ENCODE measurements around the gene GALNT6. TPM values are rescaled to one million over a fixed set of nuclear protein-coding genes. Genes with fewer than 3 reads are reported as not detected.

The GALNT6 gene
- total and polyA plus RNA-seq, 4 experiments from 2014 or later, result 1.7 to 9.2 (median 3.6) TPM

DNA sequence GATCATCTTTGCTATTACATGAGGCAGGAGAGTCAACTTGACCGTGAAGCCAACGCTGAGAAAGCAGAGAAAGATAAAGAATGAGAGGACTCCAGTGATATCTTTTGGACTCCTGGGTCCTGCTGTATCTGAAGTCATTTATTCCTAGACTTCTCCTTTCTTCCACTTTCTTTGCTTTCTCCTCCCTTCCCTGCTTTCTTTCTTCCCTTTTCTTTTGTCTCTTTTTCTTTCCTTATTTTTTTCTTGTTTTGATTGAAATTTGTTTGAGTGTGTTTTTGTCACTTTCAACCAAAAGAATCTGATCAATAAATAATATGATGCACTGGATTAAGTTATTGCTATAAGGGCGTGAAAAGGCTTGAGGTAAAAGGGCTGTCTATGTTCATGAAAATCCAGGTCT, 13.4 kb upstream of the GALNT6 start:
- no peaks in the 10 kb centered on the region for H3K9me3 Mint-ChIP-seq

GRCh38 chr12:51403681-51404136, 12.5 kb upstream of the GALNT6 start:
- POLR2A ChIA-PET (ENCODE audit: partially characterized antibody), result interaction anchor here (1.1 kb wide), 1 partner anchor 10 kb away, joined by 5 read pairs; no protein-coding TSS in a partner anchor

More for the DNA sequence above, 13.4 kb upstream of the GALNT6 start:
- H3K4me3 Mint-ChIP-seq, result peak overlapping the region in 1 of 8 donors; percentile 0
- no peaks in the 10 kb centered on the region for H3K4me1 Mint-ChIP-seq
- ChIA-PET POLR2A (ENCODE audit: partially characterized antibody) (no interaction called here), CTCF (ENCODE audit: partially characterized antibody) (no interaction called here)
- H3K36me3 ChIP-seq (ENCODE audit: insufficient read depth, low read length), result no peaks in the 10 kb centered on the region
- no peak for DNase-seq
- H3K36me3 Mint-ChIP-seq, result no peaks in the 10 kb centered on the region
- no peak overlapping the region for H3K4me3 ChIP-seq (ENCODE audit: low read length in 2 of 2)
- no peaks in the 10 kb centered on the region for H3K4me1 ChIP-seq (ENCODE audit: insufficient read depth, low read length)
- no peak overlapping the region for H3K27ac Mint-ChIP-seq
- H3K27me3 Mint-ChIP-seq, result no peaks in the 10 kb centered on the region
- H3K27ac ChIP-seq (ENCODE audit: low read depth, low read length), result no peak overlapping the region
- H3K9me3 ChIP-seq (ENCODE audit: control insufficient read depth in 1 of 2, low read length in 2 of 2), result no peaks in the 10 kb centered on the region
- intact Hi-C loops (cut with micrococcal nuclease), result no loop called here
- H3K27me3 ChIP-seq (ENCODE audit: insufficient read depth, low read length), result no peaks in the 10 kb centered on the region

DNA sequence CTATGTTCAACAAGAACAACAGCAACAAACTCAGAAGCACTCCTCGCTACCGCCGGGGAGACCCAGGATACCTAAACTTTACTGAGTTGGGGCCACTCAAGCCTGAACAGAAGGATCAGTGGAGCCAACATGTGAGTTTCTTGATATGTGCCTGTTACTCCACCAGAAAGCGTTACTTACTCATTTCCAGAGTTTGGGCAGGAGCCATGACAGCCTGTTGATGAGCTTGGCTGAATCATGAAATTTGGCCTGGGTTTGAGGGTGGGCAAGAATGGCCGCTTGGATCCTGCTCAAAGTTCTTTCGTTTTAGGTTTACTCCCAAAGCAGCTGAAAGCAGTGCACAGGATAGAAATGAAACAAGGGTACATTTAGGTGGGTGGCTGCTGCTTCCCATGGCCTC, 12.0 kb upstream of the GALNT6 start:
- Histone ChIP-seq H3K27ac (ENCODE audit: low read depth, low read length) (no peak overlapping the region), H3K9me3 (ENCODE audit: control insufficient read depth in 1 of 2, low read length in 2 of 2) (no peaks in the 10 kb centered on the region), H3K36me3 (ENCODE audit: insufficient read depth, low read length) (no peaks in the 10 kb centered on the region), H3K4me1 (ENCODE audit: insufficient read depth, low read length) (no peaks in the 10 kb centered on the region), H3K4me3 (ENCODE audit: low read length in 2 of 2) (no peak overlapping the region), H3K27me3 (ENCODE audit: insufficient read depth, low read length) (no peaks in the 10 kb centered on the region)
- no peak overlapping the region for H3K4me3 Mint-ChIP-seq
- DNase-seq, result no peak
- H3K27ac Mint-ChIP-seq, result no peak overlapping the region
- no peaks in the 10 kb centered on the region for H3K9me3 Mint-ChIP-seq
- POLR2A ChIA-PET (ENCODE audit: partially characterized antibody), result interaction anchor here (1.1 kb wide), 1 partner anchor 9 kb away, joined by 5 read pairs; no protein-coding TSS in a partner anchor
- CTCF ChIA-PET (ENCODE audit: partially characterized antibody), result interaction anchor here (2.1 kb wide), 1 partner anchor 18 kb away, joined by 4 read pairs; no protein-coding TSS in a partner anchor
- no peaks in the 10 kb centered on the region for H3K36me3 Mint-ChIP-seq
- intact Hi-C loops (cut with micrococcal nuclease), result no loop called here
- peaks cover 0 to under 1% (median 0%) of the 10 kb centered on the region in 4 donors for H3K4me1 Mint-ChIP-seq
- no peaks in the 10 kb centered on the region for H3K27me3 Mint-ChIP-seq

More at GRCh38 chr12:51403681-51404136, 12.5 kb upstream of the GALNT6 start:
- Mint-ChIP-seq H3K9me3 (no peaks in the 10 kb centered on the region), H3K27me3 (no peaks in the 10 kb centered on the region), H3K4me3 (no peak overlapping the region), H3K36me3 (no peaks in the 10 kb centered on the region), H3K4me1 (no peaks in the 10 kb centered on the region), H3K27ac (no peak overlapping the region)
- H3K27ac ChIP-seq (ENCODE audit: low read depth, low read length), result no peak overlapping the region
- intact Hi-C loops (cut with micrococcal nuclease), result no loop called here
- no peaks in the 10 kb centered on the region for H3K4me1 ChIP-seq (ENCODE audit: insufficient read depth, low read length)
- no peaks in the 10 kb centered on the region for H3K27me3 ChIP-seq (ENCODE audit: insufficient read depth, low read length)
- CTCF ChIA-PET (ENCODE audit: partially characterized antibody), result interaction anchor here (2.1 kb wide), 1 partner anchor 17 kb away, joined by 4 read pairs; no protein-coding TSS in a partner anchor
- no peak overlapping the region for H3K4me3 ChIP-seq (ENCODE audit: low read length in 2 of 2)
- DNase-seq, result no peak
- no peaks in the 10 kb centered on the region for H3K9me3 ChIP-seq (ENCODE audit: control insufficient read depth in 1 of 2, low read length in 2 of 2)
- H3K36me3 ChIP-seq (ENCODE audit: insufficient read depth, low read length), result no peaks in the 10 kb centered on the region

GRCh38 chr12:51401900-51402299, 10.7 kb upstream of the GALNT6 start:
- no peaks in the 10 kb centered on the region for H3K9me3 Mint-ChIP-seq
- H3K27ac Mint-ChIP-seq, result no peak overlapping the region
- Histone ChIP-seq H3K27me3 (ENCODE audit: insufficient read depth, low read length) (no peaks in the 10 kb centered on the region), H3K4me1 (ENCODE audit: insufficient read depth, low read length) (no peaks in the 10 kb centered on the region), H3K27ac (ENCODE audit: low read depth, low read length) (no peak overlapping the region), H3K4me3 (ENCODE audit: low read length in 2 of 2) (no peak overlapping the region), H3K36me3 (ENCODE audit: insufficient read depth, low read length) (no peaks in the 10 kb centered on the region), H3K9me3 (ENCODE audit: control insufficient read depth in 1 of 2, low read length in 2 of 2) (no peaks in the 10 kb centered on the region)
- H3K4me3 Mint-ChIP-seq, result no peak overlapping the region
- POLR2A ChIA-PET (ENCODE audit: partially characterized antibody), result no interaction called here
- CTCF ChIA-PET (ENCODE audit: partially characterized antibody), result no interaction called here
- DNase-seq, result no peak
- H3K27me3 Mint-ChIP-seq, result no peaks in the 10 kb centered on the region
- intact Hi-C loops (cut with micrococcal nuclease), result no loop called here
- peaks cover 0 to 4% (median under 1%) of the 10 kb centered on the region in 4 donors for H3K4me1 Mint-ChIP-seq
- no peaks in the 10 kb centered on the region for H3K36me3 Mint-ChIP-seq

DNA sequence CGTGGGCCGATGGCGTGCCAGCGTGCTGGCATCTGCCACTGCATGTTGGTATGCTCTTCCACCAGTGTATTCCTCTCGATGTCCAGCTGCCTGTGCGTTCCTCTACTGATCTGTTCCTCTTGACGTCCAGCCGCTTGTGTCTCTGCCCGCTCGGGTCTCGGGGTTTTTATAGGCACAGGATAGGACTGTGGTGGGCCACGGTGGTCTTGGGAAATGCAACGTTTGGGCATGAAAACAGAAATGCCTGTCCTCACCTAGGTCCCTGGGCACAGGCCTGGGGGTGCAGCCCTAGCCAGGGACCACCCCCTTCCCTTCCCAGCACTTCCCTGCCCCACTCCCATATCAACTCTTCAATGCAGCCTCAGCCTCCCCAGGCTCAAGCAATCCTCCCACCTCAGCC, 10.3 kb upstream of the GALNT6 start:
- CTCF ChIA-PET (ENCODE audit: partially characterized antibody), result no interaction called here
- H3K27ac Mint-ChIP-seq, result no peak overlapping the region
- POLR2A ChIA-PET (ENCODE audit: partially characterized antibody), result interaction anchor here (1.0 kb wide), 1 partner anchor 22 kb away, joined by 3 read pairs; no protein-coding TSS in a partner anchor

GRCh38 chr12:51401020-51401419, 9.8 kb upstream of the GALNT6 start:
- Mint-ChIP-seq H3K36me3 (no peaks in the 10 kb centered on the region), H3K4me1 (peaks cover 2 to 7% (median 3%) of the 10 kb centered on the region in 4 donors), H3K4me3 (no peak overlapping the region), H3K27ac (no peak overlapping the region), H3K27me3 (no peaks in the 10 kb centered on the region), H3K9me3 (no peaks in the 10 kb centered on the region)
- intact Hi-C loops (cut with micrococcal nuclease), result no loop called here
- CTCF ChIA-PET (ENCODE audit: partially characterized antibody), result no interaction called here
- POLR2A ChIA-PET (ENCODE audit: partially characterized antibody), result interaction anchor here (1.0 kb wide), 1 partner anchor 23 kb away, joined by 3 read pairs; no protein-coding TSS in a partner anchor
- Histone ChIP-seq H3K9me3 (ENCODE audit: control insufficient read depth in 1 of 2, low read length in 2 of 2) (no peaks in the 10 kb centered on the region), H3K36me3 (ENCODE audit: insufficient read depth, low read length) (no peaks in the 10 kb centered on the region), H3K4me3 (ENCODE audit: low read length in 2 of 2) (no peak overlapping the region), H3K4me1 (ENCODE audit: insufficient read depth, low read length) (peaks cover 2% of the 10 kb centered on the region), H3K27me3 (ENCODE audit: insufficient read depth, low read length) (no peaks in the 10 kb centered on the region), H3K27ac (ENCODE audit: low read depth, low read length) (no peak overlapping the region)
- DNase-seq, result no peak

More for the DNA sequence above, 10.3 kb upstream of the GALNT6 start:
- no peak overlapping the region for H3K4me3 Mint-ChIP-seq
- intact Hi-C loops (cut with micrococcal nuclease), result no loop called here
- H3K4me3 ChIP-seq (ENCODE audit: low read length in 2 of 2), result no peak overlapping the region
- H3K9me3 Mint-ChIP-seq, result no peaks in the 10 kb centered on the region
- H3K36me3 Mint-ChIP-seq, result no peaks in the 10 kb centered on the region
- H3K9me3 ChIP-seq (ENCODE audit: control insufficient read depth in 1 of 2, low read length in 2 of 2), result no peaks in the 10 kb centered on the region
- no peaks in the 10 kb centered on the region for H3K27me3 Mint-ChIP-seq
- peaks cover 0 to 4% (median under 1%) of the 10 kb centered on the region in 4 donors for H3K4me1 Mint-ChIP-seq
- DNase-seq, result no peak
- H3K36me3 ChIP-seq (ENCODE audit: insufficient read depth, low read length), result no peaks in the 10 kb centered on the region
- H3K27me3 ChIP-seq (ENCODE audit: insufficient read depth, low read length), result no peaks in the 10 kb centered on the region
- no peak overlapping the region for H3K27ac ChIP-seq (ENCODE audit: low read depth, low read length)
- no peaks in the 10 kb centered on the region for H3K4me1 ChIP-seq (ENCODE audit: insufficient read depth, low read length)

DNA sequence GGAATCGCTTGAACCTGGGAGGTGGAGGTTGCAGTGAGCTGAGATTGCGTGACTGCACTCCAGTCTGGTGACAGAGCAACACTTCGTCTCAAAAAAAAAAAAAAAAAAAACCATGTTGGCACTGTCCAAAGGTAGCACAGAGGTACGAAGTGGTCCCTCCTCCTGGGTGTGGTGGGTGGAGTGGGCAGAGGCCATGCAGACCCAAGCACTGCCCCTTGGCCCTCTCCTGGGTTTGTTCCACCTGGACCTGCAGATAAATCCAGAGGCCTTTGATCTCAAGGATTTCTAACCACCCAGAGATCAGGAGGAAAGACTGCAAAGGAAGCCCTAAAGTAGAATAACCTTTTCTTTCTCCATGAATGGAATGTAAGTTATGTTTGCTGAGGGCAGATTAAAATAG, 8.7 kb upstream of the GALNT6 start:
- no peaks in the 10 kb centered on the region for H3K36me3 ChIP-seq (ENCODE audit: insufficient read depth, low read length)
- Mint-ChIP-seq H3K4me3 (no peak overlapping the region), H3K9me3 (no peaks in the 10 kb centered on the region), H3K27ac (no peak overlapping the region), H3K36me3 (no peaks in the 10 kb centered on the region), H3K27me3 (no peaks in the 10 kb centered on the region), H3K4me1 (peaks cover 13 to 18% (median 14%) of the 10 kb centered on the region in 4 donors)
- ChIA-PET CTCF (ENCODE audit: partially characterized antibody) (interaction anchor here (1.3 kb wide), 1 partner anchor 31 kb away, joined by 4 read pairs; no protein-coding TSS in a partner anchor), POLR2A (ENCODE audit: partially characterized antibody) (no interaction called here)
- no peaks in the 10 kb centered on the region for H3K27me3 ChIP-seq (ENCODE audit: insufficient read depth, low read length)
- H3K27ac ChIP-seq (ENCODE audit: low read depth, low read length), result no peak overlapping the region
- DNase-seq, result no peak
- H3K4me3 ChIP-seq (ENCODE audit: low read length in 2 of 2), result no peak overlapping the region
- H3K9me3 ChIP-seq (ENCODE audit: control insufficient read depth in 1 of 2, low read length in 2 of 2), result no peaks in the 10 kb centered on the region
- intact Hi-C loops (cut with micrococcal nuclease), result no loop called here
- H3K4me1 ChIP-seq (ENCODE audit: insufficient read depth, low read length), result peaks cover 14% of the 10 kb centered on the region
